ENCODE measurements around the gene ZBP1.
A peak's percentile ranks its signal among the peaks of the same experiment; 100 is the strongest.

The ZBP1 gene

GRCh38 chr20:57568088-57568896, 51.9 kb downstream of the ZBP1 start:
- no peak for DNase-seq

DNA sequence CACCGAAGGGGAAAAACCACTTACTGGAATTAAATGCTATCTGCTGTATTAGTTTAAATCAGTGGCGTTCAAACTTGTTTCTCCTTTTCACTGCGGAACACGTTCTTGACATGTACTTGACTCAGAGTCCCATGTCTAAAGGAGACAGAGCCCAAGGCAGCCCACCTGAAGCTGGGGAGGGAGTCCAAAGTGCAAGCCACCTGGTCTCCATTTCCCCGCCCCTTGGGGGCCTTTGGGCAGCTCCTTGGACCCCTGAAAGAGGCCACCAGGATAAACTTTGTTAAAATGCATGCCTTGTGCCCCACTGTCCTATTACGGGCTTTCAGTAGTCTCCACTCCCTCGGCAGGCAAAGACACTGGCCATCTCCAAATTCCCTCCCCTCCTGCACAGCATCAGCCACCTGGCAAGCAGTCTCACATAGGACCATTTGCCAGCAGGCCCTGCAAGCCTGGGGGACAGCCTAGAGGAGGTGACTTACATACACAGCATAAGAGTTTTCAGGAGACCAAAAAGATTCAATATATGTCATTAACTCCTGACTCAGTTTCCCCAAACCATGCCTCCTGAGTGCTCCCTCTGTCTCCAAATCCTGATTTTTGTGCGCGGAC, 52.7 kb downstream of the ZBP1 start:
- DNase-seq = no peak

- no peak for DNase-seq
Measured at GRCh38 chr20:57566803-57567459, 53.3 kb downstream of the ZBP1 start.

- DNase-seq = no peak
Measured at GRCh38 chr20:57566399-57566798, 53.8 kb downstream of the ZBP1 start.

DNA sequence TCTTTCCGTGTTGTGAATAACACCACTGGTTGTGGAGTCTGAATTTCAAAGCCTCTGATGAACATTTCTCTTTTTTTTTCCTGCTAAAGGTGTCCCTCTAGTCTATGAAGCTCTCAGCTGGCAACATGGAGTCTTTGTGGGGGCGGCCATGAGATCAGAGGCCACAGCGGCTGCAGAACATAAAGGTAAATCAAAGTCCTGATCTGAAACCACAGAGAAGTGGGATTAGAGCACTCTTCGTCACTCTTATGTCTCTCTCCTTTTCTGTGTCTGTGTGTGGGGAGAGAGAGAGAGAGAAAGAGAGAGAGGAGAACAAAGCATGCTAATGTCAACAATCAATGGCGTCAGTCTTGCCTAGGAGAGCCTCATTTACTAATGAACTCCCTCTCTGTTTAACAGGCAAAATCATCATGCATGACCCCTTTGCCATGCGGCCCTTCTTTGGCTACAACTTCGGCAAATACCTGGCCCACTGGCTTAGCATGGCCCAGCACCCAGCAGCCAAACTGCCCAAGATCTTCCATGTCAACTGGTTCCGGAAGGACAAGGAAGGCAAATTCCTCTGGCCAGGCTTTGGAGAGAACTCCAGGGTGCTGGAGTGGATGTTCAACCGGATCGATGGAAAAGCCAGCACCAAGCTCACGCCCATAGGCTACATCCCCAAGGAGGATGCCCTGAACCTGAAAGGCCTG, 55.1 kb downstream of the ZBP1 start:
- no peak for DNase-seq

DNA sequence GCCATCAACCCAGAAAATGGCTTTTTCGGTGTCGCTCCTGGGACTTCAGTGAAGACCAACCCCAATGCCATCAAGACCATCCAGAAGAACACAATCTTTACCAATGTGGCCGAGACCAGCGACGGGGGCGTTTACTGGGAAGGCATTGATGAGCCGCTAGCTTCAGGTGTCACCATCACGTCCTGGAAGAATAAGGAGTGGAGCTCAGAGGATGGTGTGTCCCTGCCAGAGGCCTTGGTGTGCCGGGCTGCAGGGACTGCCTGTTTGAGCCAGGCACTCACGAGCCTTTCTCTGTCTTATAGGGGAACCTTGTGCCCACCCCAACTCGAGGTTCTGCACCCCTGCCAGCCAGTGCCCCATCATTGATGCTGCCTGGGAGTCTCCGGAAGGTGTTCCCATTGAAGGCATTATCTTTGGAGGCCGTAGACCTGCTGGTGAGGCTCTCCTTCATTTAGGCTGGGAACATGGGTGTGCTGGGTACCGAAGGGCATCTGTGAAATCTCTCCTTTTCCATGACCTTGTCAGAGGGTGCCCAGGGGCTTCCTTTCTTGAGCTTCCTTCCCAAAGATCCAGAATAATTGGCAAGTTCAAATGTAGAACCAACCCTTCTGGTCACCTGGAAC, 55.9 kb downstream of the ZBP1 start:
- DNase-seq = no peak

GRCh38 chr20:57563522-57563921, 56.7 kb downstream of the ZBP1 start:
- no peak for DNase-seq

GRCh38 chr20:57562541-57563465, 57.4 kb downstream of the ZBP1 start:
- DNase-seq = no peak

DNA sequence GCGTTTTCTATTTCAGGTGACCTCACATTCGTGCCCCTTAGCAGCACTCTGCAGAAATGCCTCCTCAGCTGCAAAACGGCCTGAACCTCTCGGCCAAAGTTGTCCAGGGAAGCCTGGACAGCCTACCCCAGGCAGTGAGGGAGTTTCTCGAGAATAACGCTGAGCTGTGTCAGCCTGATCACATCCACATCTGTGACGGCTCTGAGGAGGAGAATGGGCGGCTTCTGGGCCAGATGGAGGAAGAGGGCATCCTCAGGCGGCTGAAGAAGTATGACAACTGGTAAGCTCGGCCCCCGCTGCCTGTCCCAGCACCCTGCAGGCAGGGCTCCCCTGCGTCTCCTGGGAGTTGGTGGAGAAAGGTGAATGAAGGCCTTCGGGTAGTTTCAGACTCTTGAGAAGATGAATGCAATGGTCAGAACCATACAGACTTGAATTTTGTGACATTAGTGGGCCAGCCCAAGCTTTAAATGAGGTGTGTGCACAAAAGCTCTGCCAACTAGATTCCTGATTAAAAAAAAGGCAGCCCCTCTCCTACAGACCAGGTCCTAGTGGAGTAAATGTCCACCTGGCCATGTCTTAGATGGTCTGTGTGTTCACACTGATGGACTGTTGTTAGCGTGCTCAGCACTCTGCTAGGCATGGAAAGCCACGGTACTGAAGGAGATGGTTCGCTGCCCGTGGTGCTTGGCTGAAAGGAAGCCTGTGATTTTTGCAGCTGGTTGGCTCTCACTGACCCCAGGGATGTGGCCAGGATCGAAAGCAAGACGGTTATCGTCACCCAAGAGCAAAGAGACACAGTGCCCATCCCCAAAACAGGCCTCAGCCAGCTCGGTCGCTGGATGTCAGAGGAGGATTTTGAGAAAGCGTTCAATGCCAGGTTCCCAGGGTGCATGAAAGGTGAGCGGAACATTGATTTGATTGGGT, 58.6 kb downstream of the ZBP1 start:
- no peak for DNase-seq

DNA sequence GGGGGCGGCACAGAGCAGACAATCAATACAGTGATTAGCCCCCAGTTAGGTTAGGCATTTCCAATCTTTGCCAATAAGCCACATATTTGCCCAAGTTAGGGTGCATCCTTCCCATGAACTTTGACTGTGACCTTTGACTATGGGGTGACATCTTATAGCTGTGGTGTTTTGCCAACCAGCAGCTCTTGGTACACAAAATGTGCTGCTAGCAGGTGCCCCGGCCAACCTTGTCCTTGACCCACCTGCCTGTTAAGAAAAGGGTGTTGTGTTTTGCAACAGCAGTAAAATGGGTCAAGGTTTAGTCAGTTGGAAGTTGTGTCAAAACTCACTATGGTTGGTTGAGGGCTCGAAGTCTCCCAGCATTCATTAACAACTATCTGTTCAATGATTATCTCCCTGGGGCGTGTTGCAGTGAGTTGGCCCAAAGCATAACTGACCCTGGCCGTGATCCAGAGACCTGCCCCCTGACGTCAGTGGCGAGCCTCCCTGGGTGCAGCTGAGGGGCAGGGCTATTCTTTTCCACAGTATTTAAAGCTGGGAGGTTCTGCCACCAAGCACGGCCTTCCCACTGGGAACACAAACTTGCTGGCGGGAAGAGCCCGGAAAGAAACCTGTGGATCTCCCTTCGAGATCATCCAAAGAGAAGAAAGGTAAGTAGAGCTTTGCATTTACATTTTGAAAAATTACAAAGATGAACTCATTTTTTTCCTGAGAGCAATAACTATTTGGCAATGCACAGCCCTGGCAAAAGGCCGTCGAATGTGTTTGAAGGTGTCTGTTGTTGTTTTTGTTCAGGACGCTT, 59.5 kb downstream of the ZBP1 start, which contains the start of gene PCK1:
Gene PCK1 (plus strand): TSS at position 557 of the 802 bp plus-strand sequence. CDS start 302 bp downstream, outside the sequence.
- peak; percentile 52 for DNase-seq

DNA sequence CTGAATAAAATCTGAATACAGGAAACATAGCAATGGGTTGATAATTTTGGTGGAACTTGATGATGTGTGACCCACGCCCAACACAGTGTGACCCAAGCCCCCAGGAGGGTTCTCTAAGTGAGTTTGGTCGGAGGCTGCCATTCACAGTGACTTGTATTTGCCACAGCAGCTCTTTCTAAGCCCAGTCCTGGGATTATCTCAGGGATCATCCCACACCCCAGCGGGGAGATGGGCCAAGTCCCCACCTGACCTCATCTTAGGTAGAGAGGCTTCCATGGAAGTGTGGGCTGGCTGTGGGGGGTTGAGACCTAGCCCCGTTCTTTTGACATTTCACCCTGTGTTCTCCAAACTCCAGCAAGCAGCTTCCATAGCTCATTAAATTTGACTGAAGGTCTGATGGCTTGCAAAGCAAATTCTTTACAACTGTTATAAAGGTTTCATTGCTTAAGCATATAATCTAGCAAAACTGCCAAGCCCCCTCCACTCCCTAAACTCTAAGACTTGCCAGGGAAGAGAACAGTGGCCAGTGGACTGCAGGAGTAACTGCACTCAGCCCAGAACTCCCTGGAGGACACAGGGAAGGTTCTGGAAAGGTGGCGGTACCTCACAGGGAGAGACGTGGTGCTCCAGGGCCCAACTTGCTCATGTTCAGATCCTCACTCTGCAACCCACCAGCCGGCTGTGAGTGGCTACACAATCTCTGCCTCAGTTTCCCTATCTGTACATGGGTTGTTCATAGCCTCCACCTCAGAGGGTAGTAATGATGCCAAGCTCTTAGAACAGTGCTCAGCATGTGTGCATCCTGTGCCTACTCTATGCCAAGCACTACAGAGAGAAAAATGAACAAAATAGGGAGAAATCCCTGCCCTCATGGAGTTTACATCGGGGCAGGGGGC, 60.3 kb downstream of the ZBP1 start:
- no peak for DNase-seq

DNA sequence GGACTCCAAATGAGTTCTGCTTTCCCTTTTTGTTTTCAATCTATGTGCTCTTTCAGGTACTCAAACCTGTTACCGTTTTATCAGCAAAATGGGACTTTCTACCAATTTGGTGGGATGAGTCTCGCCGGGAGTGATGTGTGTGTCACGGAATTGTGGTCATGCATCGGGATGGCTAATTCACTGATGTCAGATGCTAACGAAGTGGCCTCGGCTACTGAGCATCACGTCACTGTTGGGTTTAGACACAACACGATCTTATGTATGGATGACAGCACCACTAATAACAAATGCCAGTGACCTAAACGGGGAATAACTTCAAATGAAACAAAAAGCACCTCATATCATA, 61.0 kb downstream of the ZBP1 start:
- DNase-seq = no peak

DNA sequence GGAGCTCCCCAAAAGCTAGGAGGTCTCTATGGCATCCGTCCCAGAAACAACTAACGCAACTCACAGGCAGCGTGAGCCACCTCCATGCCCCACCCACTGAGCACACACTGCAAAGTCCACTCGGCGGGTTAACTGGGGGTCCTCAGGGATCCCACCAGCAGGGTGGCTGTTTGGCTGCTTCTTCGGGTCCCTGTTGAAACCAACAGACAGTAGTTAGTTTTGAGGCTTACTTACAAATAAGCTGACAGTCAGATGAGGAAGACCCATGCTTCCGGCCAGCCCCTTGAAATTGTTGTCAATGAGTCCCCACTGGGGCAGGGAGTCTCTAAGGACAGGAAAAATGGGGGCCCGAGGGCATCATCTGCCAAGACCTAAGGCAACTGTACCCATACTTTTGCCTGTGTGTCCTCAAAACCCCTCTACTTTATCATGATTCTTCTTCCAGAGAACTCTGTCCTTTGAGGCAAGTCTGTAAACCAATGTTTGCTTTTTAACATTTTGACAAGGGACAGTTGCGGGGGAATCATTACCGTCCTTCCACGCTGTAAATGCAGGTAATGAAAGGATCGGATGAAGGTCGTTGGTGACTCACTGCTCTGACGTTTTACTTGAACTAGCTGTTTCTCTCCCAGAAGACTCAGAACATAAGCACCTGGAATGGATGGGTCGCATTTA, 61.5 kb downstream of the ZBP1 start:
- no peak for DNase-seq

DNA sequence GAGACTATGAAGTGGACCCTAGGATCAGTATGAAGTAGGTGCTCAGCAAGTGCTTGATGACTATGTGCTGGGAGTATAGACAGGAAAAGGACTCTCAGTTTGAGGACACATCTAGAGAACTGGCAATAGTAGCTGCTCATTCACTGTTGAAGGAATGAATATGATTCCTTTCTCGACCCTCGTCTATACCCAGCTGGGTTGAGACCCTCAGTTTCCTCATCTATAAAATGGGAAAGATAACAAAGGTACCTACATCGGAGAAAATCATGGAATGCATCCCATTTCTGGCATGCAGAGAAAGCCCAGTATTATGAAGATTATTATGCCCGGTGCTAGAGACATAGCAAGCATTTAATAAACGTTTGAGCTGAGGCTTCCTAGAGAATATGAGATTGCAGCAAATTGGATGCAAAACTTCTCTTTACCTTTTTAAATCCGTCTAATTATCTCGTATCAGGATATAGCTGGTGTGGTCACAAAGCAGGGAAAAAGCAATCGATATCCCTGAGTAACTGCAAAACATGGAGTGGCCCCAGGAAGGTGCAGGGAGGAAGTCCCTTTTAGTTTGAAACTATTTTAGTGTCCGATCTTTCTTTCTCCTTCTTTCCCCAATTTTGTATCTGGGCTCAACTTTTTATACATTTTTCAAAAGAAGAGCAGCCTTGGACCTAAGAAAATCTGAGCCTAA, 62.2 kb downstream of the ZBP1 start:
- DNase-seq = no peak

GRCh38 chr20:57556980-57557274, 63.3 kb downstream of the ZBP1 start:
- no peak for DNase-seq

DNA sequence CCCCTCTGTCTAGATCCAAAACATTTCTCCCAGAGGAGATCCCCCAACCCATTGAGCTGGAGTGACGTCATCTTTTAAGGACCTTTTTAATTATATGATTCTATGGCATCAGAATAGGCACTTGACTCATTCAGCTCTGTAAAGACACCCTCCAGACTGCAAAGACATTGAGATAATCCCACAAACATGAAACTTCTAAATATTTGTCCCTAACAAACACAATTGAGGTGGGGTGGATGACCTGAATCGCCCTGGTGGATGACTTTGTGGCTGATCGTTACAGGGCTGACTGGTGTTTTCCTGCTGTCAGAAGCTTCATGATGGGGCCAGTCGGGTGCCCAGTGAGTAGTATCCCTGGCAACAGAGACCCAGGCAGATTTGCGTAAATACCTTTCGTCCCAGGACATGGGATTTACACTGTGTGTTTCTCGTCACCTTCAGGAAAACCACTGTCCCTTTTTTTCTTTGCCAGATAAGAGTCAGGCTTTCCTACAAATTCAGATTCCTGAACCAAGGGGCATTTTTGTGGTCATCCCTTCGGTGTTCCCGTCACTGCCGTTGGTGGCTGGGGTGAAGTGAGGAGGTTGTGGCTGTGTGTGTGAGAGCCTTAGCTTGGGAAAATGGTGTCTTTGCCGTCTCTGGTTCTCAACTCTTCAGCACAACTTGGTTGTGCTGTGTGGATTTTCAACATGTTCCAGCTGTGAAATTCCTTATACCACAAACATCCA, 64.6 kb downstream of the ZBP1 start:
- DNase-seq = no peak
